Endothelial cell of hepatic sinusoid (primary cell): Measurements from ENCODE around the gene NHEJ1.

ENCODE experiments used
- in situ Hi-C: cut with HindIII; loops from 2 replicates; pipeline ENCODE4 v1.10.0; 2017; ENCODE audit warnings: low sequenced_read_pairs

The NHEJ1 gene

DNA sequence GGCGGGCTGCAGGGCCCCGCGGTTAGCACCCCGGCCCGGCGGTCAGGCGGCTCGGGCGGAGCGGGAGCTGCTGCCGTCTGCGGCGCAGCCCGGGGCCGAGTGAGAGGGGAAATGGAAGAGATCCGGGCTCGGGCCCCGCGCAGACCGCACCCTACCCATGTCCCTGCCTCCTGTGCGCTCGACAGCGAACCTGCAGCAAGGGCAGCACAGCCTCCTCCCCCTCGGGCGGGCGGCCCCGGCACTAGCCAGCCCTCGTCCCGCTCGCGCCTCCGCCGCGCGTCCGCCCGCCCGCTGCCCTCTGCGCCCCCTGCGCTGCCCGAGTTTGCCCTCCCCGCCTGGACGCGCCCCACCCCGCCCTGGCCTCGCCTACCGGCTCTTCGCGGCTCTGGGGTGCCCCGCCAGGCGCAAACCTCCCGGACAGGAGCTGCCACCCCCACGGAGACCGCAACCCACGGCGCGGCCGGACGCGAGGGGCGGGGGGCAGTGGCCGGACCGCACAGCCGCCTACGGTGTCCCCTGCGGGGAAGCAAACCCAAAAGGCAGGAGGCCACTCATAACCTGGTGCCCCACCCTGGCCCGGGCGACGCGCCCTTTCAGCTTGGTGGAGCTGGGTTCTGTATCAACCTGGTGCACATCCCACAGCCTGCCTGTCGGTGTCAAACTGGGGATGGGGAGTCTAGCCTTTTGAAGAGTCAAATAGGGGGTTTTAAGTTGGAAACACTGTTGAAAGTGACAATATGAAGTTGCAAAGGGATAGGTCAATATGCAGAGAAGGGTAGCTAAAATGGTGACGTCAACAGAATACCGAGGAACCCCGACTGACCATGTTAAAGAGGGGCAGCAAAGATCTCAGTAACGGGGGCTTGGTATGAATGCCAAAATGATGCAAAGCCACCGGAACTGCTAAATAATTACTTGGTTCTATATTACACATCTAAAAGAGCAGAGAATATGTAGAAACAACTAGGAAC lies 99.5 kb downstream of the NHEJ1 start, which contains the start of gene IHH:
Gene IHH (minus strand): TSS at position 101 of the 971 bp plus-strand sequence. CDS start 454 bp downstream, outside the sequence.
- in situ Hi-C loops = loop anchor here (5.0 to 25.0 kb wide), 2 partner anchors 46 to 276 kb away; partner anchors contain the start of gene RESP18

DNA sequence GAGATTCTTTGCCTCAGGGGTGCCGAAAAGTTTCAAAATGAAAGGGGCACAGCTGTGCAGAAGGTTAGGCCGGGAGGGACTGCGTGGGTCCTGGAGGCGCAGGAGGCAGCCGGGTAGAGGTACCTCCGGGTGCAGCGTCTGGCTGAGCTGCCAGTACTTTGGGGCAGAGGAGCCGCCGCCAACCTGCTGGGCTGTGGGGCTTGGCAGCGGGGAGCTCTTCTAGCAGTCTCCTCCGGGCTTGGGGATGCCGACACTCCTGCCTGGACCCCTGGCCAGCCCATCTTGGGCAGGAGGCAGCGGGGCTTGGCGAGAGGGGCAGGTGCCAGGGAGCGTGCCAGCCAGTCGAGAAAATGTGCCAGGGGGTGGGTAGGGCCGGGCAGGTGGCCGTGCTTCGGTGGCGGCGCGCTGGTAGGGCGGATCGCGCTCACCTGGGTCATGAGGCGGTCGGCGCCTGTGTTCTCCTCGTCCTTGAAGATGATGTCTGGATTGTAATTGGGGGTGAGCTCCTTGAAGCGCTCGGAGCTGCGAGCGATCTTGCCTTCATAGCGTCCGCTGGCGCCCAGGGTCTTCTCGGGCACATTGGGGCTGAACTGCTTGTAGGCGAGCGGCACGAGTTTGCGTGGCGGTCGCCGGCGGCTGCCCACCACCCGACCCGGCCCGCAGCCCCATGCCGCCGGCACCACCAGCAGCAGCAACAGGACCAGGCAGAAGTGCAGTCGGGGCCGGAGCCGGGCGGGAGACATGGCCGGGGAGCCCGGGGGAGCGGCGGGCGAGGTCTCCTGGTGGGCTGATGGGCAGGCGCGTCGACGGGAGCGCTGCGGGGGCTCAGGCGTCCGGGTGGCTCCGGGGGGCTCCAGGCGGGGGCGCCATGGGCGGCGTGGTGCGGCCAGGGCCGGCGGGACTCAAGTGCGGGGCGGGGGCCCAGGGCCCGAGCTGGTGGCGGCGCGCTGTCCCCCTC lies 100.6 kb downstream of the NHEJ1 start:
- in situ Hi-C loops = loop anchor here (5.0 to 25.0 kb wide), 3 partner anchors 47 to 277 kb away; partner anchors contain the start of gene RESP18

GRCh38 chr2:219059375-219059724 lies 101.3 kb downstream of the NHEJ1 start:
- in situ Hi-C loops = loop anchor here (5.0 to 25.0 kb wide), 2 partner anchors 88 to 278 kb away; partner anchors contain the start of gene RESP18

- in situ Hi-C loops = loop anchor here (5.0 to 25.0 kb wide), 2 partner anchors 89 to 279 kb away; partner anchors contain the start of gene RESP18
Observed at GRCh38 chr2:219058541-219059374, 101.9 kb downstream of the NHEJ1 start.

DNA sequence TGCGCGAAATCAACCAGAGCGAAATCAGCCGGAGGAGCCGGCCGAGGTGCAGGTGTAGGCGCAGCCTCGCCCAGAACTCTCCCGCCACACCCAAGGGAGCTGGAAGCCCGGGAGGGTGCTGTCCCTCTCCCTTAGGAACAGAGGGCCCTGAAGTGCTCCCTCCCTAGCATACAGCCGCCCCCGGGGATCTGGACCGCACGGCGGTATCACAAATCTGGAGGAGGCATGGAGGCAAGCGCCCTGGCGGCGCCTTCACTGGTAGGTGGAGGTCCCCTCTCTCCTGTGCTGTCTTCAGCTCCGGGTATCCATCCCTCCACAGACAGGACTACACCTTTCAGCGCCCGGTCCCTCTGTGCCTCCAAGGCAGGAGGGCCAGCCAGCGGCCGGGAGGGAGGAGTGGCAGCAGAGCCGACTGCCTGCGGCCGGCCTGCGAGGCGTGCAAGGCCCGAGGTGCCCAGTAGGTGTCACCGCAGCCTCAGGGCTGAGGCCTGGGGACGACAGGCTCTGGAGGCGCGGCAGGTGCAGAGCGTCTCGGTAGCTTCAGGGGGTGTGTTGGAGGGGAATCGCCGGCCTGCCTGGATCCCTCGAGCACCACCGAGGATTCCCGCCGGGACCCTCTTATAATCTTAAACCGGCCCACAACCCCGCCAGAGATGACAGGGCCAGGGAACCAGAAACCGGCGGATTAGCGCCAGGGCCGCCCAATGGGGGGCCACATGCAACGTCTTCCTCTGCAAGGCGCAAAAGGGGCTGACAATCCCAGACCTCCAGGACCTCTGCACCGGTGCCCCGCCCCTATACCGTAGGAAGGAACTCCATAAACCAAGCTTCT lies 102.7 kb downstream of the NHEJ1 start:
- in situ Hi-C loops = loop anchor here (5.0 to 25.0 kb wide), 2 partner anchors 89 to 279 kb away; partner anchors contain the start of gene RESP18

- in situ Hi-C loops = loop anchor here (5.0 to 25.0 kb wide), 2 partner anchors 90 to 280 kb away; partner anchors contain the start of gene RESP18
Observed at GRCh38 chr2:219056896-219057708, 103.5 kb downstream of the NHEJ1 start.

DNA sequence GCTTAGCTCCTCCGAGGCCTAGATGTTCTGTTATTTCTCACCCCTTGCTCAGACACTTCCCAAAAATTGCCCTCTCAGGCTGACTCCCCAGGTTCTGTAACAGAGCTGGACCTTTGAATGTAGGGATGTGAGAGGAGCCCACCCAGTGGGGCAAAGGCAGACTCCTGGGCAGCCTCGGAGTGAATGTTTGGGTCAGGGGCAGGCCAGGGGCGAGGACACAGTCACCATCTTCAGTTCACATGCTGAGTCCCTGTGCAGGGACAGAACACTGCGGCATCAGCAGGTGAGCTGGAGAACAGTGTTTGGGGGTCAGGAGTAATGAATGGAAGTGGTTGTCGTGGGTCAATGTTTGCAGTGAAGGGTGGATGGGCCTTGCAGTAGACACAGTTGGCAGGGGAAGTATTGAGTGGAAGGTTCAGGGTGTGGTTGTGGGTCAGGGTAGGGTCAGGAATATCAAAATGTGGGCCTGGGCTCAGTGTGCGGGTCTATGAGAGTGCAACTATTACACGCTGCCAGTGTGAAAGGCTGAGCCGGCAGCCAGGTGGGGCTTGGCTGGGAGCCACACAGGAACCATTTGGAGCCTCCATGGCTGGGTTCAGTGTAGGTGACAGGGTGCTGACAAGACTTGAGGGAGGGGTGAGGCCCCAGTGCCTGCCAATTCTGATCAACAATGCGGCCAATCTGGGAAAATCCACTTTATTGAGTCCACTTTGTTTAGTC lies 104.3 kb downstream of the NHEJ1 start:
- in situ Hi-C loops = loop anchor here (5.0 to 25.0 kb wide), 2 partner anchors 91 to 281 kb away; partner anchors contain the start of gene RESP18

DNA sequence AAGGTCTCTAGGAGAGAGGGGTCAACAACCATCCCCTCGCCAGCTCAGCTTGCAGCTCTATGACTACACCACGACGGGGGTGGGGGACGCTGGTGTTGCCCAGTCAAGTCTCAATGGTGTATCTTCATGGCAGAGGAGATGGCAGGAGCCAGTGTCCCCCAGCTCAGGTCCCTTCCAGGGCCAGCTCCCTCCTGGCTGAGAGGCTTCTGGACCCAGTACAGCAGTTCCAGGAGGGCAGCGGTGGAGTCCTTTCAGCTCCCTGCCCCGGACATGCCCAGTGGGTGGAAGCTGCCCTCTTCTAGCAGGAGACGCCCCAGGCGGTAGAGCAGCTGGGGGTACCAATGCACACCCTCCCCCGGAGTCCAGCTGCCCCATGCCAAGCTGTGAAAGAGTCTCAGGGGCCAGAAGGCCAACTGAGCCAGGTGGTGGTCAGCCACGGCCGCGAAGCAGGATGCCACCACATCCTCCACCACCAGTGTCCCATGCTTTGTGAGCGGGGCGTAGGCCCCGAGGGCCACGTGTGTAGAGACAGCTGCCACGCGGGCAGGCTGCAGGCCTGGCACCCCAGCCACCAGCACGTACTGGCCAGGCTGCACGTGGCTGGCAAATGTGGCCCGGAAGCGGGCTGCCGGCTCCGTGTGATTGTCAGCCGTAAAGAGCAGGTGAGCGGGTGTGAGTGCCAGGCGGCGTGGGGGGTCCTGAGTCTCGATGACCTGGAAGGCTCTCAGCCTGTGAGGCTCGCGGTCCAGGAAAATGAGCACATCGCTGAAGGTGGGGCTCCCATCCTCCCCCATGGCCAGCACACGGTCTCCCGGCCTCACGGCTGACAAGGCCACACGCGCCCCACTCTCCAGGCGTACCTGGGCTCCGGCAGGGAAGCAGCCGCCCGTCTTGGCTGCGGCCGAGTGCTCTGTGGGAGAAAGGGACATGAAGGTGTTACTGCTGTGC lies 105.4 kb downstream of the NHEJ1 start:
- in situ Hi-C loops = loop anchor here (5.0 to 25.0 kb wide), 4 partner anchors 43 to 282 kb away; partner anchors contain the start of genes CDK5R2 and RESP18

- in situ Hi-C loops = no loop called here
Observed at GRCh38 chr2:219049282-219049681, 111.3 kb downstream of the NHEJ1 start.

DNA sequence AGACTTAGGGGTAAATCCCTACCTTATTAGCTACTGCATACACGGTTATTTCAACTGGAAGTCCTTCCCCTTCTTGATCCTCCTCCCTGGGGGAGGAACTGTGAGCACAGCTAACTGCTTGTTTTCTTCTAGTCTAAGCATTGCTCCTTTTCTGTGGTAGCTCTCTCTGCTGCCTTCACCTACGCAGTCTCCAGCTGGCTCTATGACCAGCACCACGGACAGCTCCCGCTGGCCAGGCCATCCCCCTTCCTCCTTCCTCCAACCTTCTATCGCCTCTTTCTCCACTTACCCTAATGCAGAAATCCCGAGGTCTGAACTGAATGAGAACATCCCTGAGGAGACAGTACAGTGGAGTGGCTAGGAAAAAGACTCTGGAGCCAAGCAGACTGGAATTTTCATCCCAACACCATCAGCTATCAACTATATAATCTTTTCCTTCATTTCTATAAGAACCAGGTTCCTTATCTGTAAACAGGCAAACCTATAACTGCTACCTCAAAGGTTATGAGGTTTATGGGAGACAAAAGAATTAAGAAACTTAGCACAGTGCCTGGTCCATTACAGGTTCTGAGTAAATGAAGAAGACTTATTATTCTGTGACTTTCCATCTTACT lies 114.6 kb downstream of the NHEJ1 start:
- in situ Hi-C loops = no loop called here

DNA sequence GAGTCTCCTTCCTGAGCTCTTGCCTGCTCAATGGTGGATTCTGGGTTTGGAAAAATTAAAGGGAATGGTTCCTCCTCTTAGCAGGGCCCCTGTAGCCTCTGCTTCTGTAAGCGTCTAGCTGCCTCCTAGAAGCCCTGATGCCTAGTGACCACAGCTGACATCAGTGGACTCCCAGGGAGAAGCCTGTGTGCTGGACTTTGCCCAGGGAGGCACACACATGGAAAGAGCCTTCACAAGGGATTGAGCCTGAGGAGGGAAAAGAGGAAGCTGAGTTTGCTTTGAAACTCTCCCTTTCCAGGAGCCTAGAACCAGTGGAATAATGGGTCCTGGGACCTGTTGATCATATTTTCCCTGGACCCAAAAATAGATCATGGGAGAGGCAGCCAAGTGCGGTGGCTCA lies 117.9 kb downstream of the NHEJ1 start:
- in situ Hi-C loops = no loop called here

DNA sequence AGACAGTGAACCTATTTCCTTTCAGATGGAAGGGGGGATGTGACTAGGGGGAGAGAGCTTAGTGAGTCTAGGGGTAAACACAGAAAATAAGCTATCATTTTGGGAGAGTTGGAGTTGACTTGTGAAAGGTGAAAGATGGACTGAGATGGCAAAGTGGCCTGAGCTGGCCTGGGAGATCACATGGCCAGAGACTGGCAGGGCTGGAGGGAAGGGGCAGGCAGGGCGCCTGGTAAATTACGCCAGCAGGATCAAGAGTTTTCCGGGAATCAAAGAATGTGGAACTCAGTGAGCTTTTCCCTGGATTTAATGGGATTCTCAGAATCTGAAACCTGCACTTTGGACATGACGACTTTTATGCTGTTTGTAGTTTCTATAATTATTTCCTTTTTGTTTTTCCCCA lies 118.5 kb downstream of the NHEJ1 start:
- in situ Hi-C loops = no loop called here

- in situ Hi-C loops = no loop called here
Observed at GRCh38 chr2:219041252-219041651, 119.4 kb downstream of the NHEJ1 start, which contains the start of gene CFAP65. Gene CFAP65 (minus strand): TSS chr2:219041516. CDS start chr2:219039048, 2,468 bp downstream.

GRCh38 chr2:219038600-219038999 lies 122.0 kb downstream of the NHEJ1 start:
- in situ Hi-C loops = no loop called here

DNA sequence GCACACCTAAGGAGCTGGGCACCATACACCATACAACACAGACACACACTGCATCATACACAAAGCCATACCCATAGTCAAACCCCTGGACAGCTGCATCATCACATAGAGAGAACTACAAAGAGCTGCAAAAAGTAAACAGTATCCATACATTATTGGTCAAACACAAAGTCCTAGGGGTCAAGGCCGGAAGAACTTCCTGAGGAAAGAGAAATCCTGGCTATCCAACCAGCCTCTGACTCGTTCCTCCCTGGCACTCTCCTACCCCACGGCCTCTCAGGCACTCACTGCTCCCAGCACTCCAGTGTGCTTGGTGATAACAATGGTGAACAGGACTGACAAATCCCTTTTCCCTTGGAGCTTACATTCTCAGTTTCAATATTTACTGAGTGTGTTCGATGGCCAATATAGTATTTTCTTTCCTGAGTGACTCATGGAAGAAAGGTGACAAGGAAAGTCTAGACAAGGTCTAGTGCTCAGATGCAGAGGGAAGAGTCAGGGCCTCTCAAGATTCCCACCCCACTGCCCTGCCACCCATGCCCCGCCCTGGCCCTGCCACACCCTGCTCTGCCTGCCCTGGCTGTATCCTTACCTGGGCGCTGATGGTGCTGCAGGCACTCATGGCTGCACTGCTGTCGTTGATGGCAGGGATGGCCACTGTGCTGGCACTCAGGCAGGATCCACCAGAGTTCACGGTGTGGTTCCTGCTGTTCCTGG lies 122.7 kb downstream of the NHEJ1 start:
- in situ Hi-C loops = no loop called here
